Measurements from ENCODE around the gene COMMD4. TPM values are rescaled to one million over a fixed set of nuclear protein-coding genes. Genes with fewer than 3 reads are reported as not detected.
"Not testable (repeated sequence)": the region's sequence is repeated elsewhere in the genome, so short reads cannot be mapped to it uniquely, and the experiment has no call there.

COMMD4 gene
- total and polyA plus RNA-seq, 8 donors, result 38.5 to 183 (median 89.9) TPM

DNA sequence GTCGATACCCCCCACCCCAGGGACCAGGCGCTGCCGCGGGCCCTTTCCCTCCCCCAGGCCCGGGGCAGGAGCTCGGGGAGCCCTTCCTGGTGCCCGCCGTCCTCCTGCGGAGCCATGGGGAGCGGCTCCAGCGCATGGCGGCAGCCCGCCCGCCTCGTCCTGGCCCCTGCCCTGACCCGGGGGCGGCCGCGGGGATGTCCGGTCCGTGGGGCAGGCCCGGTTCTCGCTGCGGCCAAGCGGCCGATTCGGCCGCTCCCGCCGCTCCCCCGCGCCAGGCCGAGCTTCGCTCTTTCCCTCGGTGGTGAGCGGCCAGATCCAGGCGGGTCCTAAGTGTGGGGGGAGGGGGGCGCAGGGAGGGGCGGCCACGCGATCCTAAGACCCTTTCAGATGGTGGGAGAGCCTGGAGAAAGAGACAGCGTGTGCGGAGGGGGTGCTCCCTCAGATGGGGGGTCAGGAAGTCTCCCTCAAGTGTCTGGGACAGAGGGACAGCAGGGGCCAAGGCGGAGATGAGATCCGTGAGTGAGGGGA is 12.2 kb downstream of the COMMD4 start:
- peaks cover 0 to 10% (median 0%) of the 10 kb centered on the region in 3 donors for H3K27me3 ChIP-seq
- H3K36me3 ChIP-seq, result peaks cover 0 to 6% (median 0%) of the 10 kb centered on the region in 4 donors
- peak in 1 of 2 donors; percentile 61 for DNase-seq
- intact Hi-C loops (cut with DNase I; ENCODE audit: low total_unique reads), result no loop called here
- peak overlapping the region; percentile 77 to 86 (median 80) for H3K27ac ChIP-seq
- WGBS, 5 donors, result 1 to 5% (median 3%) methylated on average over 9 to 45 of the region's 45 CpGs
- peak overlapping the region; percentile 80 to 94 (median 86) for H3K4me3 ChIP-seq
- H3K9me3 ChIP-seq, result no peaks in the 10 kb centered on the region
- TF ChIP-seq EP300 (IDR thresholded peaks at IDR 0.05), result no peak
- H3K4me1 ChIP-seq, result peaks cover 19 to 63% (median 43%) of the 10 kb centered on the region in 4 donors

DNA sequence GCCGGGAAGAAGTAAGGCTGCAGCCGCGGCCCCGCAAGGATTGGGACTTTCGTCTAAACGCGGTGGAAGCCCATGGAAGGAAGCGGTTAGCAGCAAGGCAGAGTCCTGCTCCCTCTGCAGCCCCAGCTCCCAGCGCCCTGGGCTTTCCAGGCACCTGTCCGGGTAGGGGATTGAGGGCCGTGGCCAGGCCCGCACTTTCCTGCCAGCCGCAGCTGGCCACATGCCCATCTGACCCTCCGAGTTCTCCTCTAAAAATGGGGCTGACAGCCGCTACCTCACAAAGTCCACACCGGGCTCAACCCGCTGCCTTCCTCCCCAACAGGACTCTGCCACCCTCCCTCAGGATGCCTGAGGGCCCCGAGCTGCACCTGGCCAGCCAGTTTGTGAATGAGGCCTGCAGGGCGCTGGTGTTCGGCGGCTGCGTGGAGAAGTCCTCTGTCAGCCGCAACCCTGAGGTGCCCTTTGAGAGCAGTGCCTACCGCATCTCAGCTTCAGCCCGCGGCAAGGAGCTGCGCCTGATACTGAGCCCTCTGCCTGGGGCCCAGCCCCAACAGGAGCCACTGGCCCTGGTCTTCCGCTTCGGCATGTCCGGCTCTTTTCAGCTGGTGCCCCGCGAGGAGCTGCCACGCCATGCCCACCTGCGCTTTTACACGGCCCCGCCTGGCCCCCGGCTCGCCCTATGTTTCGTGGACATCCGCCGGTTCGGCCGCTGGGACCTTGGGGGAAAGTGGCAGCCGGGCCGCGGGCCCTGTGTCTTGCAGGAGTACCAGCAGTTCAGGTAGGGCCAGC is 12.9 kb downstream of the COMMD4 start:
- TF ChIP-seq POLR2AphosphoS5 (IDR thresholded peaks at IDR 0.05), result peak in 1 of 3 donors; percentile 3
- TF ChIP-seq, protein P1, sequence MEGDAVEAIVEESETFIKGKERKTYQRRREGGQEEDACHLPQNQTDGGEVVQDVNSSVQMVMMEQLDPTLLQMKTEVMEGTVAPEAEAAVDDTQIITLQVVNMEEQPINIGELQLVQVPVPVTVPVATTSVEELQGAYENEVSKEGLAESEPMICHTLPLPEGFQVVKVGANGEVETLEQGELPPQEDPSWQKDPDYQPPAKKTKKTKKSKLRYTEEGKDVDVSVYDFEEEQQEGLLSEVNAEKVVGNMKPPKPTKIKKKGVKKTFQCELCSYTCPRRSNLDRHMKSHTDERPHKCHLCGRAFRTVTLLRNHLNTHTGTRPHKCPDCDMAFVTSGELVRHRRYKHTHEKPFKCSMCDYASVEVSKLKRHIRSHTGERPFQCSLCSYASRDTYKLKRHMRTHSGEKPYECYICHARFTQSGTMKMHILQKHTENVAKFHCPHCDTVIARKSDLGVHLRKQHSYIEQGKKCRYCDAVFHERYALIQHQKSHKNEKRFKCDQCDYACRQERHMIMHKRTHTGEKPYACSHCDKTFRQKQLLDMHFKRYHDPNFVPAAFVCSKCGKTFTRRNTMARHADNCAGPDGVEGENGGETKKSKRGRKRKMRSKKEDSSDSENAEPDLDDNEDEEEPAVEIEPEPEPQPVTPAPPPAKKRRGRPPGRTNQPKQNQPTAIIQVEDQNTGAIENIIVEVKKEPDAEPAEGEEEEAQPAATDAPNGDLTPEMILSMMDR (IDR thresholded peaks at IDR 0.05), result no peak
- DNase-seq, result peak in 1 of 2 donors; percentile 40
- intact Hi-C loops (cut with DNase I; ENCODE audit: low total_unique reads), result no loop called here
- peaks cover 15 to 57% (median 40%) of the 10 kb centered on the region in 4 donors for H3K4me1 ChIP-seq
- WGBS, 5 donors, result 23 to 32% (median 27%) methylated on average over 26 to 46 of the region's 46 CpGs
- H3K36me3 ChIP-seq, result peaks cover 0 to 6% (median 3%) of the 10 kb centered on the region in 4 donors
- H3K27ac ChIP-seq, result peak overlapping the region; percentile 77 to 86 (median 80)
- H3K4me3 ChIP-seq, result peak overlapping the region; percentile 80 to 94 (median 86)
- no peaks in the 10 kb centered on the region for H3K9me3 ChIP-seq
- H3K27me3 ChIP-seq, result peaks cover 0 to 10% (median 0%) of the 10 kb centered on the region in 3 donors

DNA sequence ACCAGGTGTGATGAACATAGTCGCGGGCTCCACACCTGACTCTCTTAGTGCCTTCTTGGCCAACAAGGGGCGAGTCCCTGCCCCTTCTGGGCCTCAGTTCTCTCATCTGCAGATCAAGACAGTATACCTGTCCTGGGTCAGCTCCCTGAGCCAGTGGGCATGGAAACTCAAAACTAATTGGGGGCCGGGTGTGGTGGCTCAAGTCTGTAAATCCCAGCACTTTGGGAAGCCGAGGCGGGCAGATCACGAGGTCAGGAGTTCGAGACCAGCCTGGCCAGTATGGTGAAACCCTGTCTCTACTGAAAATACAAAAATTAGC is 13.4 kb downstream of the COMMD4 start:
- intact Hi-C loops (cut with DNase I; ENCODE audit: low total_unique reads); H3K9me3 ChIP-seq; DNase-seq: not testable (repeated sequence)
- Histone ChIP-seq H3K4me3 (peak overlapping the region in 1 of 4 donors; percentile 94), H3K27ac (peak overlapping the region in 3 of 5 donors; percentile 77 to 86 (median 83)), H3K36me3 (peaks cover 0 to 10% (median 8%) of the 10 kb centered on the region in 4 donors), H3K27me3 (peaks cover 0 to 10% (median 0%) of the 10 kb centered on the region in 3 donors), H3K4me1 (peaks cover 14 to 52% (median 35%) of the 10 kb centered on the region in 4 donors)
- WGBS, 5 donors, result 82 to 89% (median 88%) methylated on average over 6 to 8 of the region's 8 CpGs

DNA sequence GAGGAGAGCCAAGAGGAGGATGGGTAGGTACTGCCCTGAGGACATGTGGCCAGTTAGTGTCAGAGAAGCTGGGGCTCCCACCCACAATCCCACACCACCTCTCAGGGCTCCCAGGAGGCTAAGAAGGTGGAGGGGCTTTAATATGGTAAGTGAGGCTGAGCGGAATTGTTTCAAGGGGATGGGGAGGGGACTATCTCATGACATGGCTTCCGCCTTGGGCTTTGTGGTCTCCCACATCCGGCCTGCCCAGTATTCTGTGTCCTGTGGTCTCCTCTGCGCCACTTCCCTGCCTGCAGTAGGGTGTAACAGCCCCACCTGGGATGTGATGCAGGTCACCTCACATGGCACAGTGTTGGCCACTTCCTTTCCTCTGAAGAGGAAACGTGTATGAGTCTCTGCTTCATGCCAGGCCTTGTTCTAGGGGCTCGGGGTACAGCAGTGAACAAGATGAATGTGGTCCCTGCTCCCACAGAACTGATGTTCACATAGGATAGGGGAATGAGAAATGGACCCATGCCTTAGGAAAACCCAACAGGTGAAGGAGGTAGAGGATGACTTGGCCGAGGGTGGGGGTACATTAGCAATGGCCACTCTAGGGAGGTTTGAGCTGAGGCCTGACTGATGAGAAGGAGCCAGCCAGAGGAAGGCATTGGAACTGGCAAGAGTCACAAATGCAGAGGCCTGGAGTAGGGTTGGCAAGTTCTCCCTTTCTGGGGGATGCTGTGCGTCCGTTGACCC is 14.2 kb downstream of the COMMD4 start:
- no peaks in the 10 kb centered on the region for H3K9me3 ChIP-seq
- peaks cover 14 to 46% (median 35%) of the 10 kb centered on the region in 4 donors for H3K4me1 ChIP-seq
- H3K27me3 ChIP-seq, result peaks cover 0 to 10% (median 0%) of the 10 kb centered on the region in 3 donors
- DNase-seq, result peak; percentile 58 to 70
- TF ChIP-seq POLR2A (IDR thresholded peaks at IDR 0.05) (no peak), POLR2AphosphoS5 (IDR thresholded peaks at IDR 0.05) (no peak)
- TF ChIP-seq, protein P1 (IDR thresholded peaks at IDR 0.05), result no peak
- intact Hi-C loops (cut with DNase I; ENCODE audit: low total_unique reads), result no loop called here
- H3K36me3 ChIP-seq, result peaks cover 6 to 17% (median 15%) of the 10 kb centered on the region in 4 donors
- peak overlapping the region in 3 of 5 donors; percentile 14 to 34 (median 20) for H3K27ac ChIP-seq
- H3K4me3 ChIP-seq, result no peak overlapping the region
- WGBS, 5 donors, result 73 to 86% (median 77%) methylated on average over 7 to 9 of the region's 9 CpGs

DNA sequence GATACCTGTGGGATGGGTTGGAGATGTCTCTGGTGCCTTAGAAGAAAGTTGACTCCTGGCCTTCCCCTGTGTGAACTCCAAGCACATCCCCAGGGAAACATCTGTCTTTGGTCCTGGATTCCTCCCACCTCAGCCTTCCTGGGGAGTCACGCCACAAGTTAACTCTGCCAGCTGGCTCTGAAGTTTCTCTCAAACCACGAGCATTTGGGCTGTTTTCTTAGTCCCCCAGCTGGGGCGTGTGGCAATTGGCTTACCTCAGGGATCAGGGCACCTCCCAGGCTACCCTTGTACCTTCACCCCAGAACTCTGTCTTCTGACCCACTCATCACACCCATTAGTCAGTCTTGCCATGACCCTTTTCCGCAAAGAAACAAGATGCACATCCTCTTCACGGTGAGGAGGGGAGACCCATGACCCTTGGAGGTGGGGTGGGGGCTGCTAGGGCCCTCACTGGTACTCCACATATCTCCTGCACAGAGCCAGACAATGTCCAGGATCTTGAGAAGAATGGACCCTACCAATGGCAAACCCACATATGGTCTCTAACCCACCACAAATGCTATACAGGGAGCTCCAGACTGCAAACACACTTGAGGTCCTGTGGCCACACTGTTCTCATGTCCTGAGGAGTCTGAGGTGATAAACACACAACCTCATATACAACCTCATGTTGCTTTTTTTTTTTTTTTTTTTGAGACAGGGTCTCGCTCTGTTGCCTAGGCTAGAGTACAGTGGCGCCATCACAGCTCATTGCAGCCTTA is 14.9 kb downstream of the COMMD4 start:
- Histone ChIP-seq H3K4me1 (peaks cover 14 to 46% (median 34%) of the 10 kb centered on the region in 4 donors), H3K27ac (peak overlapping the region in 3 of 5 donors; percentile 14 to 34 (median 20)), H3K4me3 (no peak overlapping the region), H3K9me3 (no peaks in the 10 kb centered on the region), H3K27me3 (peaks cover 0 to 10% (median 0%) of the 10 kb centered on the region in 3 donors), H3K36me3 (peaks cover 11 to 25% (median 23%) of the 10 kb centered on the region in 4 donors)
- WGBS, 5 donors, result 75 to 81% (median 80%) methylated on average over 7 of the region's 7 CpGs
- intact Hi-C loops (cut with DNase I; ENCODE audit: low total_unique reads), result no loop called here
- DNase-seq, result no peak
- TF ChIP-seq, protein P1 (IDR thresholded peaks at IDR 0.05), result no peak
- TF ChIP-seq EP300 (IDR thresholded peaks at IDR 0.05) (no peak), POLR2AphosphoS5 (IDR thresholded peaks at IDR 0.05) (no peak), POLR2A (IDR thresholded peaks at IDR 0.05) (no peak)

Measured in stomach (tissue), 9 donors.